ENCODE data around the gene SCN3A. TPM values are rescaled to one million over a fixed set of nuclear protein-coding genes. Genes with fewer than 3 reads are reported as not detected.

SCN3A gene
- total and polyA plus RNA-seq, 2 donors (not counting 1 experiment from before 2014, with no cell fraction given): 5.4 to 6.1 TPM

- H3K9me3 Mint-ChIP-seq (ENCODE audit: insufficient read depth): no peaks in the 10 kb centered on the region
- H3K36me3 ChIP-seq (replicated peaks in 1 of 2; ENCODE audit: control extremely low read depth in 1 of 2, control insufficient read depth in 1 of 2, extremely low read depth in 1 of 2, insufficient read depth in 2 of 2, low read length in 1 of 2): no peaks in the 10 kb centered on the region
- H3K4me3 Mint-ChIP-seq: no peak overlapping the region
- no peaks in the 10 kb centered on the region for H3K4me1 Mint-ChIP-seq
- no peak overlapping the region for H2AFZ ChIP-seq (ENCODE audit: insufficient read depth, low read depth, low read length, poor library complexity, severe bottlenecking)
- H3K27ac ChIP-seq (ENCODE audit: low read length in 2 of 2): no peak overlapping the region
- no peaks in the 10 kb centered on the region for H3K27me3 Mint-ChIP-seq
- H3K9ac ChIP-seq (ENCODE audit: low read length): no peak overlapping the region
- DNase-seq (no peak), ATAC-seq (ENCODE audit: low read depth) (no peak)
- no peaks in the 10 kb centered on the region for H3K9me3 ChIP-seq (ENCODE audit: control extremely low read depth in 1 of 3, control insufficient read depth in 2 of 3, insufficient read depth in 1 of 3, low read length in 2 of 3)
- 78% methylated on average over 1 of the region's 4 CpGs for WGBS (ENCODE audit: insufficient coverage)
- no peaks in the 10 kb centered on the region for H4K20me1 ChIP-seq (ENCODE audit: control insufficient read depth, insufficient read depth, low read length, poor library complexity, severe bottlenecking)
- H3K4me1 ChIP-seq (ENCODE audit: control insufficient read depth in 2 of 2, insufficient read depth in 2 of 2, low read length in 2 of 2): no peaks in the 10 kb centered on the region
- H3K27ac Mint-ChIP-seq: no peak overlapping the region
- no peak overlapping the region for H3K4me2 ChIP-seq (replicated peaks; ENCODE audit: low read depth, low read length, poor library complexity, severe bottlenecking)
- H3K79me2 ChIP-seq (ENCODE audit: control insufficient read depth, insufficient read depth, low read length): no peaks in the 10 kb centered on the region
- TF ChIP-seq CTCF (IDR thresholded peaks at IDR 0.05) (no peak), EZH2 (IDR thresholded peaks at IDR 0.05; ENCODE audit: borderline replicate concordance, insufficient read depth, low read depth, low read length, poor library complexity, severe bottlenecking) (no peak)
- ChIA-PET CTCF (no interaction called here), POLR2A (no interaction called here)
- intact Hi-C loops (cut with micrococcal nuclease): no loop called here
- H3K27me3 ChIP-seq (replicated peaks in 1 of 4; ENCODE audit: control extremely low read depth in 1 of 4, control insufficient read depth in 3 of 4, insufficient read depth in 4 of 4, low read length in 3 of 4): no peaks in the 10 kb centered on the region
- H3K4me3 ChIP-seq (ENCODE audit: control extremely low read depth in 1 of 5, extremely low read depth in 1 of 5, insufficient read depth in 1 of 5, low read depth in 2 of 5, low read length in 4 of 5): no peak overlapping the region
Observed at GRCh38 chr2:165112133-165112573, 91.7 kb downstream of the SCN3A start.

DNA sequence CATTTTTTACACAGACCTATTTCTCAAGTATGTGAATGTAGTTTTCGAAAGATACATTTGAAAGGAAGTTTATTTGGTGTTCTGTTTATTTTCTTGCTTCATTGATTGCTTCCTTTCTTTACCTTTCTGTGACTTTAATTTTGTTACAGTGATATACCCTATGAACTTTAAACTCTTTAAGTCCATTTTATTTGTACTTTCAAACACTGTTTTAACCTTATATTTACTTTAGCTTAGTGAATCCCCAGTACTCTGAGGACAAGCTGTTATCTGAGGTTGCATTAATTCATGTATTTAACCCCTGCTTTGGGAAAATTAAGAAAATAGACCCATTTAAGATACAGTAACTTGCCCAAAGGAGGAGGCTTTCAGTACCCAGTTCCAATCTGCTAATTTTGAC lies 93.5 kb downstream of the SCN3A start:
- no peak overlapping the region for H3K27ac Mint-ChIP-seq
- intact Hi-C loops (cut with micrococcal nuclease): no loop called here

More for the DNA sequence above, 93.5 kb downstream of the SCN3A start:
- H3K79me2 ChIP-seq (ENCODE audit: control insufficient read depth, insufficient read depth, low read length): no peaks in the 10 kb centered on the region
- TF ChIP-seq CTCF (IDR thresholded peaks at IDR 0.05) (no peak), EZH2 (IDR thresholded peaks at IDR 0.05; ENCODE audit: borderline replicate concordance, insufficient read depth, low read depth, low read length, poor library complexity, severe bottlenecking) (no peak)
- WGBS (ENCODE audit: insufficient coverage): no CpG with 5 or more reads among the region's 1 CpG
- H3K4me3 Mint-ChIP-seq: no peak overlapping the region
- ATAC-seq (ENCODE audit: low read depth) (no peak), DNase-seq (no peak)
- ChIA-PET CTCF (no interaction called here), POLR2A (no interaction called here)
- no peaks in the 10 kb centered on the region for H3K9me3 Mint-ChIP-seq (ENCODE audit: insufficient read depth)
- no peaks in the 10 kb centered on the region for H3K4me1 Mint-ChIP-seq
- no peaks in the 10 kb centered on the region for H3K36me3 ChIP-seq (replicated peaks in 1 of 2; ENCODE audit: control extremely low read depth in 1 of 2, control insufficient read depth in 1 of 2, extremely low read depth in 1 of 2, insufficient read depth in 2 of 2, low read length in 1 of 2)
- H3K27me3 Mint-ChIP-seq: no peaks in the 10 kb centered on the region
- H3K4me3 ChIP-seq (ENCODE audit: control extremely low read depth in 1 of 5, extremely low read depth in 1 of 5, insufficient read depth in 1 of 5, low read depth in 2 of 5, low read length in 4 of 5): no peak overlapping the region
- H2AFZ ChIP-seq (ENCODE audit: insufficient read depth, low read depth, low read length, poor library complexity, severe bottlenecking): no peak overlapping the region
- no peaks in the 10 kb centered on the region for H3K27me3 ChIP-seq (replicated peaks in 1 of 4; ENCODE audit: control extremely low read depth in 1 of 4, control insufficient read depth in 3 of 4, insufficient read depth in 4 of 4, low read length in 3 of 4)
- no peaks in the 10 kb centered on the region for H3K9me3 ChIP-seq (ENCODE audit: control extremely low read depth in 1 of 3, control insufficient read depth in 2 of 3, insufficient read depth in 1 of 3, low read length in 2 of 3)
- no peak overlapping the region for H3K9ac ChIP-seq (ENCODE audit: low read length)
- no peak overlapping the region for H3K4me2 ChIP-seq (replicated peaks; ENCODE audit: low read depth, low read length, poor library complexity, severe bottlenecking)
- H4K20me1 ChIP-seq (ENCODE audit: control insufficient read depth, insufficient read depth, low read length, poor library complexity, severe bottlenecking): no peaks in the 10 kb centered on the region
- H3K27ac ChIP-seq (ENCODE audit: low read length in 2 of 2): no peak overlapping the region
- no peaks in the 10 kb centered on the region for H3K4me1 ChIP-seq (ENCODE audit: control insufficient read depth in 2 of 2, insufficient read depth in 2 of 2, low read length in 2 of 2)
